GM06990 (cell line): Measurements from ENCODE around the gene PDE1A.

ENCODE experiments used
- DNase-seq: peaks from one replicate; pipeline ENCODE4 v3.0.0-alpha.2; 2011; ENCODE audit not compliant: insufficient read length; ENCODE audit errors: extremely low read depth
- H3K27me3 ChIP-seq: replicated peaks from 2 replicates; pipeline ENCODE4 v1.6.0; 2011; ENCODE audit warnings: low read length; ENCODE audit not compliant: control insufficient read depth, insufficient read depth
- H3K36me3 ChIP-seq: 2 replicates; pipeline ENCODE4 v1.5.1; 2011; ENCODE audit warnings: low read length; ENCODE audit not compliant: control insufficient read depth, insufficient read depth
- H3K4me3 ChIP-seq: replicated peaks from 2 replicates; pipeline ENCODE4 v1.5.1; 2011; ENCODE audit warnings: low read depth, mild to moderate bottlenecking, control low read depth, low read length
- TF ChIP-seq, protein P1 (sequence below): IDR thresholded peaks from 2 replicates; pipeline ENCODE4 v1.5.1; 2011; ENCODE audit warnings: low read length, control low read depth, mild to moderate bottlenecking, inconsistent platforms; ENCODE audit not compliant: insufficient read depth, poor library complexity, severe bottlenecking

Gene PDE1A

DNA sequence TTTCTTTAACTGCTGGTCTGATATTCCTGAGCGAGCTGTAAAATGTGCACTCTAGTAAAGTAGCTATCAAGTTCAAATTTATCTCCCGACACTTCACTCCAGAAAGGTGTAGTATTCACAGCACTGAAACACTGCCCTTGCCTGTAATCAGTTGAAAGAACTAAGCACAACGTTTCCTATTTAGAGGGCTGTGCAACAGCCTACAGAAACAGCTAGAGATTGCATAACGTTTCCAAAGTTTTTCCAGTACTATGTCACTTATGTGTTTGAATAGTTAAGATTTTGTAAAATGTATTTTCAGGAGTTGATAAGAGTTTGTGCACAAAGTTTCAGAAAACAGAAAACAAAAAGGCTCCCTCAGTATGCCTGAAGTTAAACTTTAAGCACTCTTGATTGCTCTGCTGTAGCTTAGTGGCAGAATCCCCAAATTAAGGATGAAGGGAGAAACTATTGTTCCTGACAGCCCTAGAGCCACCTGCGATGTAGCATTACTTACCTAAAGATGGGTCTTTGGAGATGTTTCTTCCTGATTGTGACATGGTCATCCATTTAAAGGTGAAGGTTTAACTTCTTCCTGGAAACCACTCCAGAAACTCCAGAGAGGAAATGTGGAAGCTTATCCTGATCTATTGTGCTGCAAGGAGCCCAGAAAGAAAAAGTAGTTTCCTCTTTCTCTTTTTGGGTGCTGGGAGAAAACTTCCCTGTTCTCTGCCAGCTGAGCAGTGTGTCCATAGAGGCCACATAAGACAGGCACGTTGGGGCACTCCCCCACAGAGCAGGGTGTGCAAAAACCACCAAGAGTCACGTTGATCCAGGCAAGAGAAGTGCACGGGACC, 536 bp downstream of the PDE1A start:
- TF ChIP-seq, protein P1, sequence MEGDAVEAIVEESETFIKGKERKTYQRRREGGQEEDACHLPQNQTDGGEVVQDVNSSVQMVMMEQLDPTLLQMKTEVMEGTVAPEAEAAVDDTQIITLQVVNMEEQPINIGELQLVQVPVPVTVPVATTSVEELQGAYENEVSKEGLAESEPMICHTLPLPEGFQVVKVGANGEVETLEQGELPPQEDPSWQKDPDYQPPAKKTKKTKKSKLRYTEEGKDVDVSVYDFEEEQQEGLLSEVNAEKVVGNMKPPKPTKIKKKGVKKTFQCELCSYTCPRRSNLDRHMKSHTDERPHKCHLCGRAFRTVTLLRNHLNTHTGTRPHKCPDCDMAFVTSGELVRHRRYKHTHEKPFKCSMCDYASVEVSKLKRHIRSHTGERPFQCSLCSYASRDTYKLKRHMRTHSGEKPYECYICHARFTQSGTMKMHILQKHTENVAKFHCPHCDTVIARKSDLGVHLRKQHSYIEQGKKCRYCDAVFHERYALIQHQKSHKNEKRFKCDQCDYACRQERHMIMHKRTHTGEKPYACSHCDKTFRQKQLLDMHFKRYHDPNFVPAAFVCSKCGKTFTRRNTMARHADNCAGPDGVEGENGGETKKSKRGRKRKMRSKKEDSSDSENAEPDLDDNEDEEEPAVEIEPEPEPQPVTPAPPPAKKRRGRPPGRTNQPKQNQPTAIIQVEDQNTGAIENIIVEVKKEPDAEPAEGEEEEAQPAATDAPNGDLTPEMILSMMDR = no peak
- no peak overlapping the region for H3K4me3 ChIP-seq
- H3K27me3 ChIP-seq = no peaks in the 10 kb centered on the region; the same call in 1 of the 2 replicates
- DNase-seq = no peak
- no peaks in the 10 kb centered on the region for H3K36me3 ChIP-seq

DNA sequence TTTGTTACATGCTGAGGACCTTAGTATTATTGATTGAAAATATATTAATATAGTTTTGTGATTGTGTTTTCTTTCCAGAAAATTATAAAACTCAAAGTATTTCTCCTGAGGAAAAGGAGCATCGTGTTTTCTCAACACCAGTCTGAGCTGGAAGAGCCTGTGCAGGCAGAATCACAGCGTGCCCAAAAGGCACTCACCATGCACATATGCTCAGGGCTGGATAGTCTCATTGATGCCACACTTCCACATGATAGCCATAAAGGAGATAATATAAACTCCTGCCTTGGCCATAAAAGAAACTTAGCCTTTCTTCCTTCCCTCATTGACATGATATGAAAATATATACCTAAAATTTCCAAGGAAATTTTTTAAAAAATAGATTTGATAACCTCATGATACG, 4.0 kb downstream of the PDE1A start:
- DNase-seq = no peak
- H3K36me3 ChIP-seq = no peaks in the 10 kb centered on the region
- TF ChIP-seq, protein P1 = no peak
- H3K4me3 ChIP-seq = no peak overlapping the region
- no peaks in the 10 kb centered on the region; the same call in 1 of the 2 replicates for H3K27me3 ChIP-seq

DNA sequence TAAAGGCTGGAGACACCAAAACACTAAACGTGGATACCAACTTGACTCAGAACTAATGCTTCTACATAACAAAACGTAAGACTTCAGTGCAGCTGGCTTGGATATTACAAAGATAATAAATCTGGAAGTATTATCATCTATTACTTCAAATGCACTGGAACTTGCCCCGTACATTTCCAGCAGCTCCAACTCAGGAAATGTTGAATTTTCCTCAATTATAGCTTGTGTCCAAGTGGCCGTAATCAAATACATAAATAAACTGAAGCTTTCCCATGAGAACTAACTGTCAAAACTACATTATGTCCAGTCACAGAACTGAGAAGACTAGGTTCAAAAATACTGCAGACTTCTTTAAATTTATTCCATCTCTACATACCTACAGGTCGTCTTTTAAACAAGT, 6.2 kb downstream of the PDE1A start:
- no peak overlapping the region for H3K4me3 ChIP-seq
- H3K27me3 ChIP-seq = no peaks in the 10 kb centered on the region; the same call in 1 of the 2 replicates
- H3K36me3 ChIP-seq = no peaks in the 10 kb centered on the region
- TF ChIP-seq, protein P1 = no peak
- no peak for DNase-seq

DNA sequence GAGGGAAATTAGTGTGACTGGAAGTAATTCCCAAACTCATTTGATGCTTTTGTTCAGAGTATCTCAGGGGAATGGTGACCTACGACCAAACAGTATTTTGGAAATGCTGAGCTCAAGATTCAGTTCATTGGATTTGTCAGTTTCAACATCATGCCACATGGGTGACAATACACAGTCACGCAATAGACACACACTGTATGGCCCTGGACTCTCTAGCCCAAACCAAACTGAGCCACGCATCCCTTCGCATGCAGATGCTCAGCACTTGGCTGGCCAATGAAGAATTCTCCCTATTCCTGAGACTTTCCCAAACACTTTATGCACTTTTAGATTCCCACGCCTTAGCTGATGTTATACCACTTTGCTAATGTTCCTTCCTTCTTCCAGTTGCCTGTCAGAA, 10.0 kb downstream of the PDE1A start:
- Histone ChIP-seq H3K27me3 (no peaks in the 10 kb centered on the region), H3K4me3 (no peak overlapping the region), H3K36me3 (no peaks in the 10 kb centered on the region)
- TF ChIP-seq, protein P1 = no peak
- DNase-seq = no peak

DNA sequence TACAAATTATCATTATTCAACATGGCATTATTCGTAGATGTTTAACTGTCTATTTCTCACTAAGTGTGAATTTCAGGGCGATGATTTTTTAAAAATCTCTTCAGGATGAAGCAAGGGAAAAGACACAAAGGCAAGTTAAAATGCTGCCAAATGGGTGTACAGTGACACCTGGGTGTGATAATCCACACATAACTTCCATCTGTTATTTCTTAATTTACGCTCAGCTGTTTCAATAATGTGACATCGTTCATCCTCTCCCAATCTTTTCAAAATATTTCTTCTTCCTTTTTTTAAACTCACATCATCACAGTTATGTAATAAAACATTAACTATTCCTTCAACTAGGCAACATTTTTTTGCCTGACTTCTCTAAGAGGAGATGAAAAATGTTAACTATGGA, 10.6 kb downstream of the PDE1A start:
- TF ChIP-seq, protein P1 = no peak
- DNase-seq = no peak
- Histone ChIP-seq H3K4me3 (no peak overlapping the region), H3K36me3 (no peaks in the 10 kb centered on the region), H3K27me3 (no peaks in the 10 kb centered on the region)
